AG04450 (cell line): ENCODE results near the gene LATS2. TPM values are rescaled to one million over a fixed set of nuclear protein-coding genes. Genes with fewer than 3 reads are reported as not detected.
A peak's percentile ranks its signal among the peaks of the same experiment; 100 is the strongest.

Experiments
- CTCF ChIA-PET: fragments of 300-600, 350-600 bp; formaldehyde crosslinking; extraction: SDS; loops from one replicate; lab custom pipeline; 2022; ENCODE audit warnings: antibody characterized with exemption, inconsistent platforms; lab: Charles Lee
- POLR2A ChIA-PET: fragments of 350-600 bp; formaldehyde crosslinking; extraction: SDS; loops from one replicate; lab custom pipeline; 2021; ENCODE audit warnings: antibody characterized with exemption, inconsistent platforms; lab: Yijun Ruan, JAX
- DNase-seq: peaks from one replicate; pipeline ENCODE4 v3.0.0-alpha.2; 2011; ENCODE audit warnings: low read depth, low spot score
- H3K27ac ChIP-seq: one replicate; pipeline ENCODE4 v1.5.1; 2012; ENCODE audit warnings: low read depth, low read length, control low read depth
- H3K27me3 ChIP-seq: one replicate; pipeline ENCODE4 v1.6.0; 2012; ENCODE audit warnings: low read length; ENCODE audit not compliant: control insufficient read depth, insufficient read depth
- H3K4me3 ChIP-seq: 2 replicates; pipeline ENCODE4 v1.5.1; 2011; ENCODE audit warnings: mild to moderate bottlenecking, low read depth, low read length, control low read depth
- H3K9me3 ChIP-seq: 2 replicates; pipeline ENCODE4 v1.5.1; 2012; ENCODE audit warnings: low read length; ENCODE audit not compliant: control insufficient read depth, insufficient read depth
- polyA plus RNA-seq: library from polyadenylated mRNA; depleted of rRNA; stranded (reverse); fragments of >200 nt; gene quantifications from 2 replicates; pipeline ENCODE4 v1.2.3, GENCODE V29; 2011
- TF ChIP-seq, protein P1 (sequence below): IDR thresholded peaks from 2 replicates; pipeline ENCODE4 v1.5.1; 2011; ENCODE audit warnings: low read depth, low read length, control low read depth, inconsistent platforms

Gene LATS2
- polyA plus RNA-seq, 1 experiment, result 19.3 TPM

DNA sequence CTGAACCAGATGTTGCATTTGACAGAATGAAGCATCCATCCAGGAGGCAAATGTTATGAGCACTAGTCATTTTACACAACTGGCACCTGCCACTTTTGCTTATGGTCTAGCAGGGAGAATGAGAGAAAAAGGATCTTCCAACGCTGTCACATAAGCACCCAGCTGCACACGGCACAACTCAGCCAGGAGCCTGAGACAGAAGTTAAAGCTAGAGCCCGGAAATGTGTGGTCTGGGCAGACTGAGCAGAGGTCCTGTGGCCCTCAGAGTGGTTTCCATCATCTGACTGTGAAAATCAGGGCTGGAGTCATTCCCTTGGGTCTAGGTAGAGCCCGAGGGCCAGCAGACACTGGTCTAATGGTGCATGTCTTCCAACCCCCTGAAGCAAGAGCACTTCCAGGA, 80.5 kb downstream of the LATS2 start:
- ChIA-PET CTCF (no interaction called here), POLR2A (no interaction called here)

DNA sequence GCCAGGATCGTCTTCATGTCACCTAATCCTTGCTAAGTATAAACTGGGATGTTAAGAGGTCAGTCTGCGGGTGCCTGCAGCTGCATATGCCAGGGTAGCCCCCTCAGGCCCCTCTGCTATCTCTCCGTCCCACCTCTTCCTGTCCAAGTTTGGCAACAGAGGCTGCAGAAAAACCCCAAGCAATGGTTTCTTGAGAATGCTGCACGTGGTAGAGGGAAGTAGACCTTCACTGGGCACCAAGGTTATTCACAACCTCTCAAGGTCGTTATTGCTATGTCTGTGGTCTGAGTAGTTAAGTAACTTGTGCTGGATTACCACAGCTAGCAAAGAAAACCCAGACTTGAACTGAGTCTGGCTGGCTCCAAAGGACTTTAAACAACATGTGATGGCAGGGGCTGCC, 81.0 kb downstream of the LATS2 start:
- TF ChIP-seq, protein P1, sequence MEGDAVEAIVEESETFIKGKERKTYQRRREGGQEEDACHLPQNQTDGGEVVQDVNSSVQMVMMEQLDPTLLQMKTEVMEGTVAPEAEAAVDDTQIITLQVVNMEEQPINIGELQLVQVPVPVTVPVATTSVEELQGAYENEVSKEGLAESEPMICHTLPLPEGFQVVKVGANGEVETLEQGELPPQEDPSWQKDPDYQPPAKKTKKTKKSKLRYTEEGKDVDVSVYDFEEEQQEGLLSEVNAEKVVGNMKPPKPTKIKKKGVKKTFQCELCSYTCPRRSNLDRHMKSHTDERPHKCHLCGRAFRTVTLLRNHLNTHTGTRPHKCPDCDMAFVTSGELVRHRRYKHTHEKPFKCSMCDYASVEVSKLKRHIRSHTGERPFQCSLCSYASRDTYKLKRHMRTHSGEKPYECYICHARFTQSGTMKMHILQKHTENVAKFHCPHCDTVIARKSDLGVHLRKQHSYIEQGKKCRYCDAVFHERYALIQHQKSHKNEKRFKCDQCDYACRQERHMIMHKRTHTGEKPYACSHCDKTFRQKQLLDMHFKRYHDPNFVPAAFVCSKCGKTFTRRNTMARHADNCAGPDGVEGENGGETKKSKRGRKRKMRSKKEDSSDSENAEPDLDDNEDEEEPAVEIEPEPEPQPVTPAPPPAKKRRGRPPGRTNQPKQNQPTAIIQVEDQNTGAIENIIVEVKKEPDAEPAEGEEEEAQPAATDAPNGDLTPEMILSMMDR, result no peak
- H3K9me3 ChIP-seq, result no peaks in the 10 kb centered on the region
- no peaks in the 10 kb centered on the region for H3K27me3 ChIP-seq
- POLR2A ChIA-PET, result no interaction called here
- CTCF ChIA-PET, result no interaction called here
- no peak for DNase-seq
- no peak overlapping the region for H3K4me3 ChIP-seq
- no peak overlapping the region for H3K27ac ChIP-seq

More for the DNA sequence above, 80.5 kb downstream of the LATS2 start:
- Histone ChIP-seq H3K27me3 (no peaks in the 10 kb centered on the region), H3K9me3 (no peaks in the 10 kb centered on the region), H3K4me3 (no peak overlapping the region), H3K27ac (peak overlapping the region; percentile 21)
- no peak for DNase-seq
- TF ChIP-seq, protein P1, result no peak

DNA sequence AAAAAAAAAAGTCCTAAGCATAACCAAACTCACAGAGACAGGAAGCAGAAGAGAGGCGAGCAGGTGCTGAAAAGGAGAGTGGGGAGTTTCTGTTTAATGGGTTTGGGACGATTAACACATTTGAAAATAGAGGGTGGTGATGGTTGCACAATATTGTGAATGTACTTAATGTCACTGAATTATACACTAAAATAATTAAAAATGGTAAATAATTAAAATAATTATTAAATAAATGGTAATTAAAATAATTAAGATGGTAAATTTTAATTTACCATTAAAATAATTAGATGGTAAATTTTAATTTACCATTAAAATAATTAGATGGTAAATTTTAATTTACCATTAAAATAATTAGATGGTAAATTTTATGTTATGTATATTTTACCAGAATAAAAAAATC, 84.0 kb downstream of the LATS2 start:
- H3K9me3 ChIP-seq, result no peaks in the 10 kb centered on the region; the same call in 1 of the 2 replicates
- no peak for DNase-seq
- H3K4me3 ChIP-seq, result no peak overlapping the region
- H3K27me3 ChIP-seq, result no peaks in the 10 kb centered on the region
- no peak overlapping the region for H3K27ac ChIP-seq
- ChIA-PET POLR2A (no interaction called here), CTCF (interaction anchor here (0.5 to 1.2 kb wide), 2 partner anchors 33 to 500 kb away, joined by 3 read pairs; no protein-coding TSS in a partner anchor)
- TF ChIP-seq, protein P1, result no peak

DNA sequence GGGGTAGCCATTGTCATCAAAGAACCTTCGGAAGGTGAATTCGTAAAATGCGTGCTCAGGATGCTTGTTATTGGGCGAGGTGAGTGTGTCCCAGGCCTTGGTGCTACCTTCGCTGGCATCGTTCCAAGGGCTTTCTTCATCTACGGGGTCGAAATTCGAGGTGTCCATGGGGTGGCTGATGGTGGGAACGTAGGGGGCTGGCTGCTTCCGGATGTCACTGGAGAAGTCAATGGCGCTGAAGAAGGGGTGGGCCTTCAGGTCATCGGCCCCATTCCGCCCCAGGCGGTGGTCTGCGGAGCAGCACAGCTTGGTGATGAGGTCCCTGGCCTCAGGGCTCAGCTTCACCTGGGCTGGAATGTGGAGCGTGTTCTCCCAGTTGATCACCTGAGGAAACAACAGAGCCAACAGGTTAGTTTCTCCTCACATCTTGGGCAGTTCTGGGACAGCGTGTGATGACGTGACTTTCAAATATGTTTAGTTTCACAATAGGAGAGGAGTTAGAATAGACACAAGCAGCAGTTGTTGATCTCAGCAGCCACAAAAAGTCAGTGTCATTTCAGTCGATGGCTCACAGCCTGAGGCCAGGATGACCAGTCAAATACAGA, 86.3 kb downstream of the LATS2 start:
- DNase-seq, result no peak

DNA sequence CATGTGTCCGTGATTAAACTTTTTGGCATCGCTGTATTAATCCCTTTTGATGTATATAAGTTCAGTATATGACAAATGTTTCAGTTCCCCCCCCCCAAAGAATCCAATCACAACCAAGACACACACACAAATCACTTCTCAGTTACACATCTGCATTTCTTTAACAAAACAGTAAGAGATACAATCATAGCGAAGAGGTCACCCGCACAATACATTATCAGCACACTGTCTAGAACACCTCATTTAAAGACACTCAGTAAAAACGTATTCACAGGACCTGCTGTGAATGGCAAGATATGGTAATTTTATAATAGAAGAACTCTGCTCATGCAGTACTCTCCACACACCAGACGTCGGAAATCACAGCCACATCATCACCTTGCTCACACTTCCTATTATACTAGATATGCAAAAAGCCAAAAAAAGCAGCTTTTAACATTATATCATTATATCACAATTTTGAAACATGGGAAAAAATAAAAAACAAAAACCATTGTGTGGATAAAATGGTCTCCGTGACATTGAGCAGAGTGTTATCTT, 87.4 kb downstream of the LATS2 start:
- Histone ChIP-seq H3K27ac (no peak overlapping the region), H3K27me3 (no peaks in the 10 kb centered on the region), H3K9me3 (no peaks in the 10 kb centered on the region; the same call in 1 of the 2 replicates), H3K4me3 (no peak overlapping the region)
- ChIA-PET POLR2A (no interaction called here), CTCF (no interaction called here)
- TF ChIP-seq, protein P1, result no peak
- DNase-seq, result no peak

More for the DNA sequence above, 86.3 kb downstream of the LATS2 start:
- POLR2A ChIA-PET, result no interaction called here
- H3K4me3 ChIP-seq, result no peak overlapping the region
- no peaks in the 10 kb centered on the region for H3K27me3 ChIP-seq
- H3K27ac ChIP-seq, result no peak overlapping the region
- TF ChIP-seq, protein P1, result no peak
- H3K9me3 ChIP-seq, result no peaks in the 10 kb centered on the region; the same call in 1 of the 2 replicates
- CTCF ChIA-PET, result interaction anchor here (0.6 kb wide), 1 partner anchor 9 kb away, joined by 3 read pairs; no protein-coding TSS in a partner anchor
